ENCODE data around the gene LIG1.

GRCh38 chr19:48110350-48110966 lies 59.7 kb downstream of the LIG1 start, which contains the start of gene PLA2G4C:
- TF ChIP-seq, protein P1, sequence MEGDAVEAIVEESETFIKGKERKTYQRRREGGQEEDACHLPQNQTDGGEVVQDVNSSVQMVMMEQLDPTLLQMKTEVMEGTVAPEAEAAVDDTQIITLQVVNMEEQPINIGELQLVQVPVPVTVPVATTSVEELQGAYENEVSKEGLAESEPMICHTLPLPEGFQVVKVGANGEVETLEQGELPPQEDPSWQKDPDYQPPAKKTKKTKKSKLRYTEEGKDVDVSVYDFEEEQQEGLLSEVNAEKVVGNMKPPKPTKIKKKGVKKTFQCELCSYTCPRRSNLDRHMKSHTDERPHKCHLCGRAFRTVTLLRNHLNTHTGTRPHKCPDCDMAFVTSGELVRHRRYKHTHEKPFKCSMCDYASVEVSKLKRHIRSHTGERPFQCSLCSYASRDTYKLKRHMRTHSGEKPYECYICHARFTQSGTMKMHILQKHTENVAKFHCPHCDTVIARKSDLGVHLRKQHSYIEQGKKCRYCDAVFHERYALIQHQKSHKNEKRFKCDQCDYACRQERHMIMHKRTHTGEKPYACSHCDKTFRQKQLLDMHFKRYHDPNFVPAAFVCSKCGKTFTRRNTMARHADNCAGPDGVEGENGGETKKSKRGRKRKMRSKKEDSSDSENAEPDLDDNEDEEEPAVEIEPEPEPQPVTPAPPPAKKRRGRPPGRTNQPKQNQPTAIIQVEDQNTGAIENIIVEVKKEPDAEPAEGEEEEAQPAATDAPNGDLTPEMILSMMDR (IDR thresholded peaks at IDR 0.05) = peak in 1 of 4 experiments; percentile 26
- TF ChIP-seq EP300 (IDR thresholded peaks at IDR 0.05) (no peak), POLR2AphosphoS5 (IDR thresholded peaks at IDR 0.05) (peak; percentile 40), POLR2A (IDR thresholded peaks at IDR 0.05) (peak; percentile 26 to 56)
